H1 (cell line): ENCODE results near the gene BBS9. TPM values are rescaled to one million over a fixed set of nuclear protein-coding genes. Genes with fewer than 3 reads are reported as not detected.

ENCODE experiments used
- CTCF ChIA-PET: fragments of 300-600 bp; sonication (Branson Sonifier 250); formaldehyde crosslinking; loops from one replicate; lab custom pipeline; 2021; ENCODE audit not compliant: partially characterized antibody; lab: Charles Lee
- POLR2A ChIA-PET: fragments of 300-600 bp; sonication (Branson Sonifier 250); formaldehyde crosslinking; loops from one replicate; lab custom pipeline; 2021; ENCODE audit warnings: inconsistent platforms; ENCODE audit not compliant: partially characterized antibody; lab: Charles Lee
- DNase-seq, 2 experiments: peaks; one replicate each; pipeline versions ENCODE4 v3.0.0 to v3.0.0-alpha.2; 2010 to 2022; ENCODE audit warnings: low spot score in 2 of 2, low read depth in 1 of 2, mixed read lengths in 1 of 2
- FAIRE-seq: peaks from 2 replicates; lab custom pipeline; 2011; peaks lifted over from hg19 to GRCh38; lab: Jason Lieb, UNC
- H2AFZ ChIP-seq: 2 replicates; pipeline ENCODE4 v1.8.1; 2012; ENCODE audit warnings: low read length, inconsistent platforms
- H2AK5ac ChIP-seq: 2 replicates; pipeline ENCODE4 v1.6.1; 2013; ENCODE audit warnings: low read depth, low read length
- H2BK120ac ChIP-seq: replicated peaks from 2 replicates; pipeline ENCODE3; 2013; ENCODE audit warnings: low read depth, low read length, inconsistent platforms
- H2BK12ac ChIP-seq: 2 replicates; pipeline ENCODE4 v1.6.1; 2013; ENCODE audit warnings: low read depth, low read length
- H2BK15ac ChIP-seq: 2 replicates; pipeline ENCODE4 v1.6.1; 2013; ENCODE audit warnings: low read length
- H2BK20ac ChIP-seq: 2 replicates; pipeline ENCODE4 v1.6.1; 2013; ENCODE audit warnings: low read length
- H2BK5ac ChIP-seq: 2 replicates; pipeline ENCODE4 v1.6.1; 2013; ENCODE audit warnings: low read depth, low read length
- H3K14ac ChIP-seq: 2 replicates; pipeline ENCODE4 v1.6.1; 2013; ENCODE audit warnings: inconsistent platforms; ENCODE audit not compliant: insufficient read length
- H3K18ac ChIP-seq: 2 replicates; pipeline ENCODE4 v1.6.1; 2013; ENCODE audit warnings: low read length; ENCODE audit errors: extremely low read depth
- H3K23ac ChIP-seq: 2 replicates; pipeline ENCODE4 v1.6.1; 2013; ENCODE audit warnings: inconsistent platforms; ENCODE audit not compliant: insufficient read length
- H3K23me2 ChIP-seq: 2 replicates; pipeline ENCODE4 v1.6.1; 2013; ENCODE audit warnings: low read depth, low read length
- H3K27ac ChIP-seq: 2 replicates; pipeline ENCODE4 v1.6.1; 2011; ENCODE audit warnings: low read depth, low read length, inconsistent platforms
- H3K27me3 ChIP-seq, 4 experiments: replicated peaks in 1 of 4; 1 replicate in 1 of 4; 2 replicates in 3 of 4; pipeline versions ENCODE4 v1.6.1 to v1.8.1; 2011 to 2013; ENCODE audit warnings: low read length in 3 of 4, mild to moderate bottlenecking in 3 of 4, inconsistent platforms in 2 of 4, mixed read lengths in 2 of 4, moderate library complexity in 1 of 4; ENCODE audit not compliant: control insufficient read depth in 3 of 4, insufficient read depth in 3 of 4; ENCODE audit errors: extremely low read depth in 1 of 4
- H3K36me3 ChIP-seq, 4 experiments: 2 replicates each; pipeline versions ENCODE4 v1.6.1 to v1.8.1; 2011 to 2013; ENCODE audit warnings: mild to moderate bottlenecking in 4 of 4, low read length in 3 of 4, moderate library complexity in 2 of 4, control low read depth in 1 of 4, inconsistent platforms in 1 of 4; ENCODE audit not compliant: insufficient read depth in 4 of 4, control insufficient read depth in 2 of 4
- H3K4ac ChIP-seq: replicated peaks from 2 replicates; pipeline ENCODE3; 2013; ENCODE audit warnings: low read length, low read depth, mixed read lengths, inconsistent platforms; ENCODE audit not compliant: insufficient read length
- H3K4me1 ChIP-seq, 4 experiments: replicated peaks in 1 of 4; 1 replicate in 1 of 4; 2 replicates in 3 of 4; pipeline versions ENCODE4 v1.6.1 to v1.8.1; 2011 to 2013; ENCODE audit warnings: low read length in 3 of 4, inconsistent platforms in 2 of 4, mixed read lengths in 1 of 4; ENCODE audit not compliant: insufficient read depth in 4 of 4, control insufficient read depth in 3 of 4
- H3K4me2 ChIP-seq, 2 experiments: 2 replicates each; pipeline versions ENCODE4 v1.6.1 to v1.8.1; 2011 to 2013; ENCODE audit warnings: low read depth in 2 of 2, low read length in 2 of 2, control low read depth in 1 of 2, inconsistent platforms in 1 of 2, mild to moderate bottlenecking in 1 of 2; ENCODE audit not compliant: insufficient read depth in 1 of 2
- H3K4me3 ChIP-seq, 4 experiments: fragments of 200-600, 300-600 bp in 1 of 4; sonication (generic), shearing (Covaris generic), sonication (Bioruptor Twin) in 1 of 4; 2 replicates each; pipeline versions ENCODE4 v1.5.1 to v1.8.1; 2011 to 2016; ENCODE audit warnings: low read length in 4 of 4, low read depth in 3 of 4, control low read depth in 2 of 4, inconsistent platforms in 2 of 4, mild to moderate bottlenecking in 2 of 4, mixed read lengths in 1 of 4, moderate library complexity in 1 of 4; ENCODE audit not compliant: insufficient read depth in 2 of 4; ENCODE audit errors: extremely low read depth in 1 of 4
- H3K56ac ChIP-seq: replicated peaks from 2 replicates; pipeline ENCODE3; 2013; ENCODE audit warnings: low read depth, mild to moderate bottlenecking, mixed read lengths, low read length, inconsistent platforms; ENCODE audit not compliant: insufficient read length
- H3K79me1 ChIP-seq: 2 replicates; pipeline ENCODE4 v1.6.1; 2013; ENCODE audit warnings: low read depth, low read length, control low read depth
- H3K79me2 ChIP-seq, 2 experiments: 2 replicates each; pipeline versions ENCODE4 v1.6.1 to v1.8.1; 2012 to 2013; ENCODE audit warnings: low read length in 2 of 2, mild to moderate bottlenecking in 2 of 2, inconsistent platforms in 1 of 2; ENCODE audit not compliant: insufficient read depth in 2 of 2, control insufficient read depth in 1 of 2
- H3K9ac ChIP-seq, 4 experiments: replicated peaks in 1 of 4; 1 replicate in 1 of 4; 2 replicates in 3 of 4; pipeline versions ENCODE4 v1.6.1 to v1.8.1; 2011 to 2013; ENCODE audit warnings: low read depth in 3 of 4, low read length in 3 of 4, control low read depth in 2 of 4, mild to moderate bottlenecking in 2 of 4, moderate library complexity in 2 of 4, inconsistent platforms in 1 of 4; ENCODE audit errors: extremely low read depth in 1 of 4
- H3K9me3 ChIP-seq, 2 experiments: 2 replicates each; pipeline versions ENCODE4 v1.6.1 to v1.8.1; 2012 to 2013; ENCODE audit warnings: mild to moderate bottlenecking in 2 of 2, moderate library complexity in 2 of 2, control low read depth in 1 of 2, inconsistent platforms in 1 of 2, low read depth in 1 of 2, low read length in 1 of 2, mixed read lengths in 1 of 2; ENCODE audit not compliant: insufficient read depth in 2 of 2
- H4K20me1 ChIP-seq, 2 experiments: replicated peaks in 1 of 2; 2 replicates each; pipeline versions ENCODE3 to v1.8.1; 2011 to 2013; ENCODE audit warnings: inconsistent platforms in 2 of 2, low read length in 2 of 2, mild to moderate bottlenecking in 1 of 2; ENCODE audit not compliant: insufficient read depth in 2 of 2, control insufficient read depth in 1 of 2
- H4K5ac ChIP-seq: 2 replicates; pipeline ENCODE4 v1.6.1; 2013; ENCODE audit warnings: low read length, low read depth, mixed read lengths, inconsistent platforms; ENCODE audit not compliant: insufficient read length
- H4K8ac ChIP-seq: 2 replicates; pipeline ENCODE4 v1.8.0; 2013; ENCODE audit warnings: mild to moderate bottlenecking, moderate library complexity, low read length, inconsistent platforms; ENCODE audit not compliant: insufficient read depth; ENCODE audit errors: extremely low read depth
- H4K91ac ChIP-seq: replicated peaks from 2 replicates; pipeline ENCODE3; 2013; ENCODE audit warnings: low read length, mixed read lengths, inconsistent platforms; ENCODE audit not compliant: insufficient read length
- BRCA1 ChIP-seq: IDR thresholded peaks from 2 replicates; pipeline ENCODE4 v1.6.1; 2012; ENCODE audit warnings: low read depth, low read length, improper control_type of control experiment
- HDAC6 ChIP-seq: IDR thresholded peaks from one replicate; pipeline ENCODE4 v1.7.1; 2012; ENCODE audit warnings: low read depth, mild to moderate bottlenecking, inconsistent platforms, low read length, moderate library complexity
- RNF2 ChIP-seq: fragments of 200-900, 300-1000 bp; sonication (generic); IDR thresholded peaks from 2 replicates; pipeline ENCODE4 v1.7.1; 2016; ENCODE audit warnings: borderline replicate concordance, low read depth, mild to moderate bottlenecking, antibody characterized with exemption, low read length; ENCODE audit not compliant: poor library complexity, severe bottlenecking; ENCODE audit errors: missing control alignments
- RXRA ChIP-seq: IDR thresholded peaks from 2 replicates; pipeline ENCODE4 v1.6.1; 2011; ENCODE audit warnings: low read depth, mild to moderate bottlenecking, low read length, moderate library complexity; ENCODE audit not compliant: insufficient read depth
- SUZ12 ChIP-seq: fragments of 200-600 bp; sonication (generic); IDR thresholded peaks from 2 replicates; pipeline ENCODE4 v1.6.1; 2012; ENCODE audit warnings: mild to moderate bottlenecking, inconsistent platforms, low read length, moderate library complexity, mixed read lengths
- YY1 ChIP-seq: IDR thresholded peaks from 2 replicates; pipeline ENCODE4 v1.6.1; 2011; ENCODE audit warnings: low read depth, mild to moderate bottlenecking, low read length
- WGBS, 2 experiments: shearing (Covaris generic) in 1 of 2; methylation state at CpG; one replicate each; pipeline versions ENCODE4 v1.1.6 to v1.1.7; 2013 to 2015; ENCODE audit warnings: low lambda C conversion rate in 2 of 2, mixed read lengths in 2 of 2, inconsistent platforms in 1 of 2, low coverage in 1 of 2, missing lambda C conversion rate in 1 of 2; ENCODE audit not compliant: insufficient replicate concordance in 2 of 2, insufficient coverage in 1 of 2, insufficient read length in 1 of 2; ENCODE audit errors: extremely low coverage in 1 of 2, missing lambda C conversion rate in 1 of 2; 5-methylcytosine and 5-hydroxymethylcytosine counted together
- polyA plus RNA-seq, 7 experiments: library from polyadenylated mRNA; depleted of rRNA in 3 of 7; stranded (reverse) in 5 of 7; unstranded in 2 of 7; fragments of >200 nt in 5 of 7; fragments of 200-250 nt in 2 of 7; gene quantifications; 1 replicate in 5 of 7; 2 replicates in 1 of 7; 4 replicates in 1 of 7; pipeline versions ENCODE4 v1.2.1 to v1.2.3, GENCODE V29; 2011 to 2013; ENCODE audit warnings: missing spikeins in 2 of 7, mixed read lengths in 2 of 7
- total RNA-seq: library from RNA; stranded (reverse); fragmentation: NEBNext Ultra II Directional; extraction: Animal tissue kit (Norgen Biotek cat#: 25700); gene quantifications from 2 replicates; pipeline ENCODE4 v1.2.1, GENCODE V29; 2021
- TF ChIP-seq, protein P1 (sequence below): IDR thresholded peaks from 2 replicates; pipeline ENCODE4 v1.6.1; 2012; ENCODE audit warnings: inconsistent platforms

BBS9 gene
- total and polyA plus RNA-seq, 2 of the 8 experiments (the other 6 are each of a cell fraction or from before 2014, with no cell fraction given) = 22.3 to 37.0 TPM

DNA sequence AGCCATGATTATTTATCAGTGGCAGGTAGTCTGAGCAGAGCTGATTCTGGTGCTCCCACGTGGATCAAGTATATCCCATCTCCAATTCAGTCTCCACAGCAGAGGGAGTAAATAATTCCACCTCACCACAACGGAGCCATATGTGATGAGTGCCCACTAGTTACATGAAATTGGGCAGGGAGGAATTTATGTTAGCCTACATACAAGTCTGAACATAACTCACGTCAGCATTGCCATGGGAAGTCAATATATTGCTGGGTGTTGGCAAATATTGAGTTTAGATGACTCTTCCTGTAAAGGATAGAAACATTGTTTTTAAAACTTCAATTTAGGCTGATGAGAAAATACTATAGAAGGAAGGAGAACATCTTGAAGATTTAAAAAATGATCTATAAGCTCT is 507.0 kb downstream of the BBS9 start:
- Histone ChIP-seq H3K9ac (no peak overlapping the region), H2BK12ac (no peak overlapping the region), H2BK20ac (no peak overlapping the region), H3K9me3 (no peaks in the 10 kb centered on the region), H4K91ac (no peak overlapping the region), H3K4me2 (no peak overlapping the region), H3K4me1 (no peaks in the 10 kb centered on the region), H2BK15ac (no peak overlapping the region), H3K79me2 (no peaks in the 10 kb centered on the region), H3K36me3 (no peaks in the 10 kb centered on the region; a peak in 1 of 8 replicates), H3K27me3 (no peaks in the 10 kb centered on the region), H3K4ac (no peak overlapping the region), H2BK120ac (no peak overlapping the region), H3K18ac (no peak overlapping the region), H3K56ac (no peak overlapping the region), H2BK5ac (no peak overlapping the region), H3K23me2 (no peaks in the 10 kb centered on the region), H2AFZ (no peak overlapping the region), H4K5ac (no peak overlapping the region), H3K14ac (no peak overlapping the region), H3K79me1 (no peaks in the 10 kb centered on the region), H4K8ac (no peak overlapping the region), H2AK5ac (no peak overlapping the region), H3K23ac (no peak overlapping the region), H3K27ac (no peak overlapping the region), H4K20me1 (peaks cover 0 to 5% of the 10 kb centered on the region in 2 experiments), H3K4me3 (no peak overlapping the region)
- FAIRE-seq = no peak
- 83% methylated on average over 3 of the region's 3 CpGs; no CpG with 5 or more reads in 1 of the 2 experiments for WGBS, 2 experiments
- CTCF ChIA-PET = no interaction called here
- POLR2A ChIA-PET = no interaction called here
- TF ChIP-seq HDAC6 (no peak), RNF2 (no peak), SUZ12 (no peak), RXRA (no peak), YY1 (no peak), BRCA1 (no peak)
- TF ChIP-seq, protein P1, sequence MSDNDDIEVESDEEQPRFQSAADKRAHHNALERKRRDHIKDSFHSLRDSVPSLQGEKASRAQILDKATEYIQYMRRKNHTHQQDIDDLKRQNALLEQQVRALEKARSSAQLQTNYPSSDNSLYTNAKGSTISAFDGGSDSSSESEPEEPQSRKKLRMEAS = no peak
- DNase-seq = no peak
